T1000 (cell line): ENCODE data around the gene LMF2.
A peak's percentile ranks its signal among the peaks of the same experiment; 100 is the strongest.
"Not testable (repeated sequence)": the region's sequence is repeated elsewhere in the genome, so short reads cannot be mapped to it uniquely, and the experiment has no call there.

Experiments used
- DNase-seq: peaks from one replicate; lab custom pipeline; 2025; ENCODE audit warnings: mixed read lengths; lab: John Stamatoyannopoulos, UW

LMF2 gene

DNA sequence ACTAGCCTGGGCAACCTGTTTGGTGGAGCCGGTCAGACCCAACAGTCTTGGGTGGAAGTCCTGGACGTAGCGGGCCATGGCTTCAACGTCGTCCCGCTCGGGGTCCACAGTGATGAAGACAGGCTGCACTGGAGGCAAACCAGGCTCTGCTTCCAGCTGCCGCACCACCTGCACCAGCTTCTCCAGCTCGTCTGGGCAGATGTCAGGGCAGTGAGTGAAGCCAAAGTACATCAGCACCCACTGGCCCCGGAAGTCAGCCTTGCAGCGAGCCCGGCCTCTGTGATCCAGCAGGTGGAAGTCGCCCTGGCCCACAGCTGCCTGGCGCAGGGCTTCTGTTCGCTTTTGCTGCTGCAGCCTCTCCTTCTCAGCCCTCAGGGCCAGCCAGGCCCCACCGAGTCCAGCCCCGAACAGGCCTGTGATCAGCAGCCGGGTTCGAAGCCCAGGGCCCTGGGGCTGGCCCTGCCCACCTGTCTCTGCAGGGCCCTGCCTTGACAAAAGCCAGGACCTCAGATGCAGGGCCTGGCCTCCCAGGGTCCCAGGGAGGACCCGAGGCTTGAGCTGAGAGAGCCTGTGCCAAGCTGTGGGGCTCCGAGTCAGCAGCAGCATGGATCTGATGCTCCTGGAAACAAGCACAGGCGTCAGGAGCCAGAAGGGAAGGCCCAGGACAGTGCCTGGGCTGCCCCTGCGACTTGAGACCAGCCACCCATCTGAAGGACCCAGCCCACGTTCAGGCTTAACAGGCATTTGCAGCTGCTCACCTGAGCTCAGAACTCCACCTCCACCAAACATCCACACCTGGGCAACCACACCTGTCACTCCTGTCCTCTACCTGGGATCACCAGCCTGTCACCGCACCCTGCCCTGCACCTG, 16.5 kb upstream of the LMF2 start:
- DNase-seq = no peak

DNA sequence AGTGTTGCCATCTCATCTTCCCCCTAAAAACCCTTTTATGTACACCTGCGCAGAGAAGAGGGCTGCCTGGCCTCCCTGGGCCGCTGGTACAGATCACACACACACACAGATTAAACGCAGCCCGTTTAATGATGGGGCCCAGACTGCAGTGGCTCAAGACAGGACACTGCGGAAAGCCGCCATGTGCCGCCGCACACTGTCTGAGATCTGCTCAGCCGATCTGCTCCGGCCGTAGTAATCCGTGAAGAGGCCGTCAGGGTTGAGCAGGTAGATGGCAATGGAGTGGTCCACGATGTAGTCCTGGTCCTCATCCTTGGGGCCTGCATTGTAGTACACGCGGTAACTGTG, 15.9 kb upstream of the LMF2 start:
- no peak for DNase-seq

DNA sequence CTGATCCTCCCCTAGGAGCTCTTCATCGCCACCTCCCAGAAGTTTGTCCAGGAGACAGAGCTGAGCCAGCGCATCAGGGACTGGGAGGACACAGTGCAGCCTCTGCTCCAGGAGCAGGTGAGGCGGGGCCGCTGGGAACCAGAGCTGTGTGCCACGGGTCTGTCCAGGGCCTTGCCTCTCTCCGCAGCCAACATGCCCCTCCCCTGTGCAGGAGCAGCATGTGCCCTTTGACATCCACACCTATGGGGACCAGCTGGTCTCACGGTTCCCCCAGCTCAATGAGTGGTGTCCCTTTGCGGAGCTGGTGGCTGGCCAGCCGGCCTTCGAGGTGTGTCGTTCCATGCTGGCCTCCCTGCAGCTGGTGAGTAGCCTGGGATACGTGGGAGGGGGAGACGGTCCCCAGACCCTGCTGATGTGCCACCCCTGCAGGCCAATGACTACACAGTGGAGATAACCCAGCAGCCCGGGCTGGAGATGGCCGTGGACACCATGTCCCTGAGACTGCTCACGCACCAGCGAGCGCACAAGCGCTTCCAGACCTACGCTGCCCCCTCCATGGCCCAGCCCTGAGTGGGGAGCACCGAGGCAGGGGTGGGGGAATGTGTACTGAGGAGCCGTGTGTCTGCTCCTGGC, 15.4 kb upstream of the LMF2 start:
- DNase-seq = no peak

DNA sequence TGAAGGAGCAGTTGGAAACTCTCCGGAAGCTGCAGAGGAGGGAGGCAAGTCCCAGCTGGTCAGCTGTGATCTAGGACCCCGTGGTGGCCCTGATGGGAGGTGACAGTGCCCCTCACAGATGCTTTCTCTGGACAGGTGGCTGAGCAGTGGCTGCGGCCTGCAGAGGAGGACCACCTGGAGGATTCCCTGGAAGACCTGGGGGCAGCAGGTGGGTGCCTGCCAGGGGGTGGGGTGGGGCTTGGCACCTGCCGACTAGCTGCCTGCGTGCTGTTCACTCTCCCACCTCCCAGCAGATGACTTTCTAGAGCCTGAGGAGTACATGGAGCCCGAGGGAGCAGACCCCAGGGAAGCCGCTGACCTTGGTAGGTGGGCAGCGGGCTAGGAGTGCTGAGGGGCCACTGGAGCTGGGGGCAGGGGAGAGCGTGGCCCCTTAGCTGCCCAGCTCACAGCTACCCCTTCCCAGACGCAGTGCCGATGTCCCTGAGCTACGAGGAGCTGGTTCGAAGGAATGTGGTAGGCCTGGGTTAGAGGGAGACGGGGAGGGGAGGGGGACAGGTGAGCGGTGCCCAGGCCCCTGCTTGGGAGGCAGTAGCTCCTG, 14.8 kb upstream of the LMF2 start:
- no peak for DNase-seq

DNA sequence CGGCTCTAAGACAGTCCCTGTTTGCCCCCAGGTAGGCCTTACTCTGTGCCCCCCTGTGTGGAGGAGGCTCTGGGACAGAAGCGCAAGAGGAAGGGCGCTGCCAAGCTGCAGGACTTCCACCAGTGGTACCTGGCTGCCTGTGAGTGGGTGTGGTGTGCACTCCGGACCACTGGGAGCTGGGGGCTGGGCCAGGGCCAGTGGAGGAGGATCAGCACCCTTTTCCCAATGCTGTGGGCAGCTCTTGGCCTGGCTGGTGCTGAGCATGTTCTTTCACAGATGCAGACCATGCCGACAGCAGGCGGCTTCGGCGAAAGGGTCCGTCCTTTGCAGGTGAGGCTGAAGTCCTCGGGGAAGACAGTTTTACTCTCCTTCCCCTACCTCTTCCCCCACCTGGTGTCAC, 14.2 kb upstream of the LMF2 start:
- DNase-seq = no peak

DNA sequence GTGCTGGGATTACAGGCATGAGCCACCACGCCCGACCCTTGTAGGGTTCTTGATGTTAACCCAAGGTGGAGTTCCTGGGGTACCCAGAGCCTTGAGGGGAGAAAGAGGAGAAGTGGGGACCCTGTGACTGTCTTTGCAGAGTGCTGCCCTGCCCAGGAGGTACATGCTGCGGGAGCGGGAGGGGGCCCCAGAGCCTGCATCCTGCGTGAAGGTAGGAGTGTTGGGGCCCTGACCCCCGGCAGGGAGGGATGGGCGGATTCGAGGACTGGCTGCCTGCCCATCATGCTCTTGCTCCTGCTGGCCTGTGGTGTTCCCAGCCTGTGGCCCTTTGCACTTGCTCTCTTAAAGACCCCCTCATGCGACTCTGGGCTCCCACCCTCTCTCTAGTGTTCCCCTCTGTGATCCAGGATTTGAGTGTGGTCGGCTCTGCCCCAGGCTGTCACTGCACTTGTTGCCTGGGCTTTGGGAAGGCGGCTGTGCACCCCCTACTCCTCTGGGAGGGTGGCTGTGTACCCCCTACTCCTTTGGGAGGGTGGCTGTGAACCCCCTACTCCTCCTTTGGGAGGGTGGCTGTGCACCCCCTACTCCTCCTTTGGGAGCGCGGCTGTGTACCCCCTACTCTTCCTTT, 13.4 kb upstream of the LMF2 start:
- DNase-seq = no peak

DNA sequence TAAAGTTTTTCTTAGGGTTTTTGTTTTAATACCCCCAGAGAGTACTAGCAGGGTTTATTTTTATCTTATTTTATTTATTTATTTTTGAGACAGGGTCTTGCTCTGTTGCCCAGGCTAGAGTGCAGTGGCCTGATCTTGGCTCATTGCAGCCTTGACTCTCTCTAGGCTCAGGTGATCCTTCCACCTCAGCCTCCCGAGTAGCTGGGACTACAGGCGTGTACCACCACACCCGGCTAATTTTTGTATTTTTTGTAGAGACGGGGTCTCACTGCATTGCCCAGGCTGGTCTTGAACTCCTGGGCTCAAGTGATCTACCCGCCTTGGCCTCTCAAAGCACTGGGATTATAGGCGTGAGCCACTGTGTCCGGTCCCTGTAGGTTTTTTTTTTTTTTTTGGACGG, 12.7 kb upstream of the LMF2 start:
- not testable (repeated sequence) for DNase-seq

DNA sequence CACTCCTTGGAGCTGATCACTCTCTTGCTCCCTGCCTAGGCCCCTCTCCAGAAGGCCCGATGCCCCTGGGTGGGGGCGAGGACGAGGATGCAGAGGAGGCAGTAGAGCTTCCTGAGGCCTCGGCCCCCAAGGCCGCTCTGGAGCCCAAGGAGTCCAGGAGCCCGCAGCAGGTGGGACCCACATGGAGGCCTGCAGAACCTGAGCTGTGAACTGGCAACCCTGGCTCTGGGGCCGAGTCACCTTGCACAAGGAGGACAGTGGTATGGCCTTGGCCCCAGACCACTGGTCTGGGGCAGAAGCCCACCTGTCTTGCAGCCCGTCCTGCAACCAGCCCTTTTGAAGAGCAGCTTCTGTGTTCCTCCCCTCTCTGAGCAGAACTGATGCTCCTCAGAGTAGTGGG, 11.6 kb upstream of the LMF2 start:
- DNase-seq = no peak

DNA sequence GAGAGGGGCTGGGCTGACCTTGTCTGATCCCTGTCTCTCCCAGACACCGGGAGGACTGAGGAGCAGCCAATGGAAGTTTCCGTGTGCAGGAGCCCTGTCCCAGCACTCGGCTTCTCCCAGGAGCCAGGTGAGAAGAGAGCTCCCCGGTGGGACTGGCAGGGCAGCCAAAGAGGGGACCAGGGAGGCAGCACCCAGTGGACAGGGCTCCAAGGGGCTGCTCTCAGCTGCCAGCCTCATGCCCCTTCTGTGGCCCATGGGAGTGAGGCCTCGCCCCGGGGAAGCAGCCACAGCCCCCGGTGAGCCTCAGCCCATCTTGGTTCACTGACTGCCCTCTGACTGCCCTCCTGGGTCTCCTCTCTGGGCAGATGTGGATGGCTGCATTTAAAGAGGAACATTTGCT, 11.1 kb upstream of the LMF2 start:
- no peak for DNase-seq

DNA sequence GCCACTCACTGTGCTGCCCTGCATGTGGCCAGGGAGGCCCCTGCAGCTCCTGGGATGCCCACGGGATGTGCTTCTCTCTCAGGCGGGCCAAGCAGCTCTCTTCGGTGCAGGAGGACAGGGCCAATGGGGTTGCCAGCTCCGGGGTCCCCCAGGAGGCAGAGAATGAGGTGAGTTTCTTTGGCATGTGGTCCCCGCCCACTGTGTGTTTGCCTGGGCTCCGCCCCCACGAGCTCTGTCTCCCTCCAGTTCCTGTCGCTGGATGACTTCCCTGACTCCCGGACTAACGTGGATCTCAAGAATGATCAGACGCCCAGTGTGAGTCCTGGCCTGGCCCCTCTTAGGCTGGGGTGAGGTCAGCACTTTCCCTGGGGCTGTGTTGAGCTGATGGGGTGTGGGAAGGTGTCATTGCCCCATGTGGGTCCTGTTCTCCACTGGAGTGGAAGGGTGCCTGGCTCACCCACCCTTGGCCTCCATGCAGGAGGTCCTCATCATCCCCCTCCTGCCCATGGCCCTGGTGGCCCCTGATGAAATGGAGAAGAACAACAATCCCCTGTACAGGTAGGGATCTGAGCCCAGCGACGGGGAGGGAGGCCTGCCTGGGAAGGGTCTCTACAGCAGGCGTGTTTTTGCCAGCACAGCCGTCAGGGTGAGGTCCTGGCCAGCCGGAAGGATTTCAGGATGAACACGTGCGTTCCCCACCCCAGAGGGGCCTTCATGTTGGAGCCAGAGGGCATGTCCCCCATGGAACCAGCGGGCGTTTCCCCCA, 10.2 kb upstream of the LMF2 start:
- no peak for DNase-seq

DNA sequence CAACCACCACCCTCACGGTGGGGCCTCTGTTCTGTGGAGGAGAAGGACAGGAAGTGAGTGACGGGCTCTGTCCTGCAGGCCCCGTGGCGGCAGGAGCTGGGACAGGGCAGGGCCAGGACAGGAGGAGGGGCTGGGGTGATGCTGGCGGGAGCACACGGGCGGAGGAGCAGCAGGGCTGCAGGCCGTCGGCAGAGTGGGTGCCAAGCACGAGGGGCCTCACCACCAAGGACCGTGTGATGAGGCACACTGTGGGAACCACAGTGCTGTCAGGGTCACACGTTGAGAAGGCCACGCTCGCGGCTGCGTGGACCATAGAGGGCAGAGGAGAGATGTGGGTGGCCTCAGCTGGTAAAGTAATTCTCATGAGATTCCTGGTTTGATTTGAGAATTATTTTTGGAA, 9.4 kb upstream of the LMF2 start:
- DNase-seq = no peak

DNA sequence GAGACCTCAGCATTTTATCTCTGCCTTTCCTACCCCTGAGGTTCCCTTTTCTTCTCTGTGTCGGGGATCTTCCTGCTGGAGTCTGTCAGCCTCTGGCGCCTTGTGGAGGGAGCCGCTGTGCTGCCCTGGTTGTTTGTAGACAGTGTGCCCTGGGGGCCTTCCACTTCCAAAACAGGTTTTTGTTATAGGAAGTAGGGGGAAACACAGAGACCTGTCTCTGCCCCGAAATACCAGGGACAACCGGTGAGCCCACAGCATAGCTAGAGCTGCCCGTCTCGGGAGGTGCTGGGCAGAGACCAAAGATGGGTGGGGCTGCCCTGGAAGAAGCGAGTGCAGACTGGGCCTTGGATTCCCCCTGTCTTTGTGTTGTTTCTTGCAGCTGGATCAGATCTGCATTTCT, 8.6 kb upstream of the LMF2 start:
- no peak for DNase-seq

DNA sequence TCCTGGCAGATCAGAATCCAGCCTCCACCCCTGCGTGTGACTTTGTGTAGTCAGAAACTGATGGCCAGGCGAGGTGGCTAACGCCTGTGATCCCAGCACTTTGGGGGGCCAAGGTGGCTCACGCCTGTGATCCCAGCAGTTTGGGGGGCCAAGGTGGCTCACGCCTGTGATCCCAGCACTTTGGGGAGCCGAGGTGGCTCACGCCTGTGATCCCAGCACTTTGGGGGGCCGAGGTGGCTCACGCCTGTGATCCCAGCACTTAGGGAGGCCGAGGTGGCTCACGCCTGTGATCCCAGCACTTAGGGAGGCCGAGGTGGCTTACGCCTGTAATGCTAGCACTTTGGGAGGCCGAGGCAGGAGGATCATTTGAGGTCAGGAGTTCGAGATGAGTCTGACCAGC, 5.7 kb upstream of the LMF2 start:
- no peak for DNase-seq

DNA sequence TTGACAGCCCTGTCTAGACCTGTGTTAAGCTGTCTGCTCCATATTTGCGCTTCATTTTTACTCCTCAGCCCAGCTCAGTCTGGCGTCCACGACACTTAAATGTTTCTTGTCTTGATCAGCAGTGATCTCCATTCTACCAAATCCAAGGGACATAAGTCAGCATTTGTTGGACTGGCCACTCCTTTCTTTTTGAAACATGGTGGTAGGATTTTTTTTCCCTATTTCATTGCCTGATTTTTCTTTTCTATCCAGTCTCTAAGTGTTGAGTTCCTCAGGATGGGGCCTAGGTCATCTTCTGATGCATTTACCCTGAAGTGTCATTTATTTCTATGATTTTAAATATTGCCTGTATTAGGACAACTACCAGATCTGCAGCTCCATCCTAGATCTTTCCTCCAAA, 1.4 kb upstream of the LMF2 start:
- DNase-seq = no peak

DNA sequence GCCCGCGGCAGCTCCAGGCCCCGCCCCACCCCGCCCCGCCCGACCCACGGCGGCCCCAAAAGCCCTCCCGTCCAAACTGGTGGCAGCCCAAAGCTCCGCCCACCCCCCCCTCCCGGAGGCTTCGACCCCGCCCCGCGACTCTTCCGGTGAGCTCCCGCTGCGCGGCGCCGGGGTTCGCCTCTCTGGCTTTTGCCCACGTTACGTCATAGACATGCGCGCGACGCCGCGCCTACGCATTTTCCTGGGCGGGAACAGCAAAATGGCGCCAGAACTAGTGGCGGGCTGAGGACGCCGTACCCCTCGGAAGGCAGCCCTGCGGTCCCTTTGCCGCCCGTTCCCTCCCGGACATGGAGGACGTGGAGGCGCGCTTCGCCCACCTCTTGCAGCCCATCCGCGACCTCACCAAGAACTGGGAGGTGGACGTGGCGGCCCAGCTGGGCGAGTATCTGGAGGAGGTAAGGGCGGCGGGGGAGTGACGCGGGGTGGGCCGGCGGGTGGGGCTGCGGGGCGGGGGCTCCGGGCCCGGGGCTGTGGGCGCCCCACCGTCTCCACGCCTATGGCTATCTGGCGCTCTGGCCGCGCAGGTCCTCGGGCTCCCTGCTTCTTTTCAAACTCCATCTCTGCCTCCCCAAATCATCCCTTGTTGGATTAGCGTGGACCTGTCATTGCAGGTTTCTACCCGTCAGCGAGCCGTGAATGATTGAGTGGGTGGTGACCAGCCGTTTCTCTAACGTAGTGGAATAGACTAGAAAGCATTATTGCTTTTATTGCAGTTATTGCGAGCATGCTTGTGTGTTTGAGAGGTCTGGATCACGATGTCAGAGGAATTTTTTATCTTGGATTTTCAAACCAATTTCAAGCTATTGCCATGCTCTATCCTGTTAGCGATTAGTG, 736 bp upstream of the LMF2 start, which contains the start of gene NCAPH2:
NCAPH2 (plus strand) TSS at position 234 of the 894 bp plus-strand sequence; CDS start at position 348, 114 bp downstream.
- DNase-seq = peak; percentile 97

DNA sequence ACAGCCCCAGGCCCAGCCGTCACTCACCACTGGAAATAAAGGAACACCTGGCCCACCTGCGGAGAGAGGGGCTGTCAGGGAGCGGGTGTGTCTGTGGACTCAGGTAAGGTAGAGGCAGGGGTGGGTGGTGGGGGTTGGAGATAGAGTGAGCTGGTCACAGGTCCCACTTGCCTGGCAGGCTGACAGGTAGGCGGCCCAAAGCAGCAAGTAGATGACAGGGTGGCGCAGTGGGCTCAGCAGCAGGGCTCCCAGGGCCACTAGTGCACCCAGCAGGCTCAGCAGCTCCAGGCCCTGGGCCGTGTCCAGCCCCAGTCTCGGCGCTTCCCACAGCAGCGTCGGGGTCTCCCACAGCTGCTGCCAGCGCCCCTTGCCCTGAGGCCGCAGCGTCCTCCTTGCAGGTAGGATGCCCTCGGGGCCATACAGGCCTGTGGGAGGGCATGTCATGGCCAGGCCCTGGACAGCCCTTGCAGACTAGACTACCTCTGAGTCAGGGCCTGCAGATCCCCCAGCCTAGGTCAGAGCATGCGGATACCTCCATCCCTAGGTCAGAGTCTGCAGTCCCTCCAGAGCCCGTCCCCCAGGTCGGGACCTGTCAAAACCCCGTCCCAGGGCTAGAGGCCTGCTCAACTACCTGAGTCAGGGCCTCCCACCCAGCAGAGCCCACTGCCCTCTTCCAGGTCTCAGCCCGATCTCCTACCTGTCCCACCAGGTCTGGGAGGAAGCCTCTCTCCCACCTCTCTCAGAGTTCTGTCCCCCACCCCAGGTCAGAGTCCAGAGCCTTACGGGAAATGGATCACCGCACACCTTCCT, 686 bp downstream of the LMF2 start:
- DNase-seq = no peak

DNA sequence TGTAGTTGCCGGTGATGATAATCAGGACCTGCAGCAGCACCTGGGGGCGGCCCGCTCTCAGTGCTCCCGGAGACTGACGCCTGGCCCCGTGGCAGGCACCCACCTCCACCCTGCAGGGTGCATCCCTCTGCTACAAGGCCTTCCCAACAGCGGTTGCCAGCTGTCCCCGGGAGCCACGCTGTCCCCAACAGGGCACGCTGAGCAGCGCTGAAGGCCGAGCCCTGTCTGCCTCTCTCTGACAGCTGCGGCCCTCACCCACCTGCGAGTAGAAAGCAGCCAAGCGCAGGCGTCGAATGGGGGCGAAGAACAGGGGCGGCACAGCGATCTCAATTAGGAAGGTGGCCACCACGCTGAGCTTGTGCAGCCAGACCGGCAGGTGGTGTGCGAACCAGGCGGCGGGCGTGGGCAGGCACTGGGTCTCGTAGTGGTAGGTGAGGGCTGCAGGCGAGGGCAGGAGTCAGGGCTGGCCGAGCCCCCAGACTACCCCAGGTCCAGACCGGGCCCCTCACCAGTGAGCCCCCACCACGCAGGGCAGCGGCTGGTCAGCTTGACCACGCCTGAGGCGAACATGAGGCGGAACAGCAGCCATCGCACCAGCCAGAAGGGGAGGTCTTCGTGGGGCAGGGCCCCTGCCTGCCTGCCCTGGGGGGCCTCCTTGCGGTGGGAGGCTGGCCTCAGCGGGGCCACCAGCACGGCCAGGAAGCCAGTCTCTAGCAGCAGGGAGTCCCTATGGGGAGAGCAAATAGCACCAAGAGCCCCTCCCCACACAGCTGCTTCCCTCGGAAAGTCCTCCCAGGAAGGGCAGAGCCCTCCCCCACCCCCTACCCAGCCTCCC, 1.5 kb downstream of the LMF2 start:
- DNase-seq = no peak

DNA sequence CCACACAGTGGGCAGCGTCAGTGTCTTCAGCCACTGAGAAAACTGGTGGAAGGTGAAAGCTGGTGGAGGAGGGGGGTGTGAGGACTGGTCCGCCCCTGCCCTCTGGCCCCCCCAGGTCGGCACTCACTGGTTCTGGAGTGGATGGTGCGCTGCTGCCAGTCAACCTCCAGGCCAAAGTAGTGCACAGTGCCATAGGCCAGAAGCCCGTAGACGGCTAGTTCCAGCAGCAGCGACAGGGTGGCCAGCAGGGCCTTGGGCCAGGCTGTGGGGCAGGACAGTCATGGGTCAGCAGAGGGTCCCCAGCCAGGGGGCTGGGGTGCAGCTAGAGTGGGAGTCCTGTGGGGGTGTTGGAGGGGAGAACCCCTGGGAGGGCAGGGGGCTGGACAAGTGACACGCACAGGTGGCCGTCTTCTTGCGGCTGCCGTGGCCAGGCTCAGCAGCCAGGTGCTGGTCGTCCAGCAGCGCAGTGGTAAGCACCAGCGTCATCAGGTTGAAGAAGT, 2.2 kb downstream of the LMF2 start:
- DNase-seq = no peak
